ENCODE measurements around the gene RPUSD2. TPM values are rescaled to one million over a fixed set of nuclear protein-coding genes. Genes with fewer than 3 reads are reported as not detected.

The RPUSD2 gene
- total RNA-seq, 1 experiment from 2014 or later, result 17.5 TPM

- no peak overlapping the region for H3K4me3 ChIP-seq (ENCODE audit: low read depth in 2 of 2, low read length in 2 of 2)
- H3K27ac ChIP-seq (ENCODE audit: low read length), result no peak overlapping the region
- intact Hi-C loops (cut with micrococcal nuclease; ENCODE audit: unreplicated experiment) (no loop called here), in situ Hi-C loops (cut with HindIII; ENCODE audit: low pct_unique_long_range_greater_than_20kb, low sequenced_read_pairs) (no loop called here)
- CTCF ChIA-PET, result interaction anchor here (1.8 kb wide), 1 partner anchor 14 kb away, joined by 12 read pairs; no protein-coding TSS in a partner anchor
- no peak for ATAC-seq
- H3K27me3 ChIP-seq (ENCODE audit: control insufficient read depth, insufficient read depth, low read length), result no peaks in the 10 kb centered on the region
- POLR2A ChIA-PET, result no interaction called here
- DNase-seq (ENCODE audit: low read depth, low spot score), result no peak
- no peaks in the 10 kb centered on the region for H3K4me1 ChIP-seq (ENCODE audit: control insufficient read depth, insufficient read depth, low read length)
- H3K9me3 ChIP-seq (ENCODE audit: control insufficient read depth, insufficient read depth, low read depth, low read length), result no peaks in the 10 kb centered on the region
- H3K36me3 ChIP-seq (ENCODE audit: control insufficient read depth, insufficient read depth, low read length), result no peaks in the 10 kb centered on the region
- no peak for TF ChIP-seq SIN3A (IDR thresholded peaks at IDR 0.05; ENCODE audit: borderline replicate concordance, insufficient read depth, low read depth, low read length)
- TF ChIP-seq CTCF (IDR thresholded peaks at IDR 0.05), result no peak
- no peak for TF ChIP-seq TCF7L2 (IDR thresholded peaks at IDR 0.05; ENCODE audit: low read depth, low read length)
- no peak for TF ChIP-seq POLR2AphosphoS5 (IDR thresholded peaks at IDR 0.05; ENCODE audit: low read depth, low read length)
- TF ChIP-seq REST (IDR thresholded peaks at IDR 0.05; ENCODE audit: insufficient read depth in 1 of 2, low read depth in 2 of 2, low read length in 1 of 2), result no peak
- BruUV-seq (replicated peaks), result no TSS peak
Observed at GRCh38 chr15:40603935-40604334, 34.8 kb downstream of the RPUSD2 start.

- Histone ChIP-seq H3K27ac (ENCODE audit: low read length) (no peak overlapping the region), H3K4me1 (ENCODE audit: control insufficient read depth, insufficient read depth, low read length) (no peaks in the 10 kb centered on the region), H3K27me3 (ENCODE audit: control insufficient read depth, insufficient read depth, low read length) (no peaks in the 10 kb centered on the region), H3K4me3 (ENCODE audit: low read depth in 2 of 2, low read length in 2 of 2) (no peak overlapping the region), H3K36me3 (ENCODE audit: control insufficient read depth, insufficient read depth, low read length) (peaks cover 7% of the 10 kb centered on the region; the same call in 1 of the 2 replicates), H3K9me3 (ENCODE audit: control insufficient read depth, insufficient read depth, low read depth, low read length) (no peaks in the 10 kb centered on the region)
- TSS peak; percentile 55 for BruUV-seq (replicated peaks)
- in situ Hi-C loops (cut with HindIII; ENCODE audit: low pct_unique_long_range_greater_than_20kb, low sequenced_read_pairs), result no loop called here
- no peak for TF ChIP-seq TCF7L2 (IDR thresholded peaks at IDR 0.05; ENCODE audit: low read depth, low read length)
- TF ChIP-seq REST (IDR thresholded peaks at IDR 0.05; ENCODE audit: insufficient read depth in 1 of 2, low read depth in 2 of 2, low read length in 1 of 2), result no peak
- TF ChIP-seq POLR2AphosphoS5 (IDR thresholded peaks at IDR 0.05; ENCODE audit: low read depth, low read length), result no peak
- no peak for TF ChIP-seq SIN3A (IDR thresholded peaks at IDR 0.05; ENCODE audit: borderline replicate concordance, insufficient read depth, low read depth, low read length)
- no peak for TF ChIP-seq CTCF (IDR thresholded peaks at IDR 0.05)
- no peak for DNase-seq (ENCODE audit: low read depth, low spot score)
- POLR2A ChIA-PET, result interaction anchor here (0.6 kb wide), 1 partner anchor 639 kb away, joined by 5 read pairs; no protein-coding TSS in a partner anchor
- CTCF ChIA-PET, result no interaction called here
- intact Hi-C loops (cut with micrococcal nuclease; ENCODE audit: unreplicated experiment), result no loop called here
- no peak for ATAC-seq
Observed at GRCh38 chr15:40613080-40613479, 44.0 kb downstream of the RPUSD2 start.
